ENCODE data around the gene SMG7. TPM values are rescaled to one million over a fixed set of nuclear protein-coding genes. Genes with fewer than 3 reads are reported as not detected.
"Not testable (repeated sequence)": the region's sequence is repeated elsewhere in the genome, so short reads cannot be mapped to it uniquely, and the experiment has no call there.

The SMG7 gene
- total RNA-seq: 10 to 100 TPM; 27.0 to 44.9 (median 33.5) TPM
- 10 to 100 TPM; 13.4 to 17.4 (median 13.6) TPM for polyA plus RNA-seq
- long read RNA-seq, donor 1, partial matches to known transcripts: 6 of 7 reads
- long read RNA-seq, donor 1, other reads (novel, unspliced or antisense): 0 of 7 reads
- long read RNA-seq, donor 2, partial matches to known transcripts: 9 of 10 reads
- long read RNA-seq, donor 2, other reads (novel, unspliced or antisense): 0 of 10 reads
- long read RNA-seq, donor 3: 0 reads
- long read RNA-seq, donor 4: 0 reads
- long read RNA-seq, donor 5: 0 reads
- long read RNA-seq, donor 6: 0 reads
- long read RNA-seq, donor 7, partial matches to known transcripts: 5 of 5 reads
- long read RNA-seq, donor 7, other reads (novel, unspliced or antisense): 0 of 5 reads
- long read RNA-seq, donor 8, partial matches to known transcripts: 14 of 14 reads
- long read RNA-seq, donor 8, other reads (novel, unspliced or antisense): 0 of 14 reads
- long read RNA-seq, donor 9, partial matches to known transcripts: 6 of 6 reads
- long read RNA-seq, donor 9, other reads (novel, unspliced or antisense): 0 of 6 reads
- long read RNA-seq, donor 10: 0 reads

GRCh38 chr1:183472488-183473216 is at the start of gene SMG7:
Gene SMG7 (plus strand): TSS chr1:183472499. CDS start chr1:183472621, 122 bp downstream.
- WGBS, 5 donors: 0 to 1% (median 0%) methylated on average over 59 to 70 of the region's 70 CpGs
- Histone ChIP-seq H3K4me1 (peaks cover 20 to 53% (median 36%) of the 10 kb centered on the region in 4 donors), H3K36me3 (no peaks in the 10 kb centered on the region), H3K9me3 (no peaks in the 10 kb centered on the region), H3K27ac (peak within 1 kb of the TSS; percentile 93 to 96 (median 95)), H3K4me3 (peak within 1 kb of the TSS; percentile 87 to 97 (median 94)), H3K27me3 (no peaks in the 10 kb centered on the region)
- intact Hi-C loops (cut with DNase I; ENCODE audit: low total_unique reads): loop anchor here (10.0 kb wide), 2 partner anchors 52 to 162 kb away; partner anchors contain the start of gene ARPC5
- TF ChIP-seq EP300 (IDR thresholded peaks at IDR 0.05): no peak
- no peak for TF ChIP-seq POLR2A (IDR thresholded peaks at IDR 0.05)
- no peak for TF ChIP-seq POLR2AphosphoS5 (IDR thresholded peaks at IDR 0.05)
- TF ChIP-seq CTCF (IDR thresholded peaks at IDR 0.05): no peak
- DNase-seq: peak in 1 of 2 donors; percentile 40

- TF ChIP-seq POLR2AphosphoS5 (IDR thresholded peaks at IDR 0.05): no peak
- TF ChIP-seq CTCF (IDR thresholded peaks at IDR 0.05): no peak
- TF ChIP-seq POLR2A (IDR thresholded peaks at IDR 0.05): no peak
- TF ChIP-seq EP300 (IDR thresholded peaks at IDR 0.05): no peak
- intact Hi-C loops (cut with DNase I; ENCODE audit: low total_unique reads): no loop called here
- no peak for DNase-seq
- Histone ChIP-seq H3K4me1 (peaks cover 0 to under 1% (median 0%) of the 10 kb centered on the region in 4 donors), H3K9me3 (no peaks in the 10 kb centered on the region), H3K27me3 (peaks cover 0 to 37% (median 23%) of the 10 kb centered on the region in 3 donors), H3K4me3 (no peak overlapping the region), H3K36me3 (no peaks in the 10 kb centered on the region), H3K27ac (no peak overlapping the region)
- 26 to 55% (median 45%) methylated on average over 1 of the region's 1 CpG for WGBS, 5 donors
Measured at GRCh38 chr1:183423541-183423940, 48.8 kb upstream of the SMG7 start.

GRCh38 chr1:183424691-183425090 is 47.6 kb upstream of the SMG7 start:
- TF ChIP-seq POLR2A (IDR thresholded peaks at IDR 0.05) (no peak), CTCF (IDR thresholded peaks at IDR 0.05) (no peak), POLR2AphosphoS5 (IDR thresholded peaks at IDR 0.05) (no peak)
- no peak for DNase-seq
- intact Hi-C loops (cut with DNase I; ENCODE audit: low total_unique reads): no loop called here
- no peaks in the 10 kb centered on the region for H3K4me1 ChIP-seq
- H3K36me3 ChIP-seq: no peaks in the 10 kb centered on the region
- H3K27me3 ChIP-seq: peaks cover 0 to 26% (median 14%) of the 10 kb centered on the region in 3 donors
- no peaks in the 10 kb centered on the region for H3K9me3 ChIP-seq
- no peak overlapping the region for H3K4me3 ChIP-seq
- no peak overlapping the region for H3K27ac ChIP-seq

- H3K4me3 ChIP-seq; H3K4me1 ChIP-seq; intact Hi-C loops (cut with DNase I; ENCODE audit: low total_unique reads); H3K27ac ChIP-seq; H3K27me3 ChIP-seq; H3K9me3 ChIP-seq; H3K36me3 ChIP-seq; DNase-seq: not testable (repeated sequence)
- 24 to 56% (median 35%) methylated on average over 2 to 3 of the region's 3 CpGs for WGBS, 5 donors
Measured at GRCh38 chr1:183427591-183427990, 44.7 kb upstream of the SMG7 start.
